Measurements from ENCODE around the gene DIDO1. TPM values are rescaled to one million over a fixed set of nuclear protein-coding genes. Genes with fewer than 3 reads are reported as not detected.

Gene DIDO1
- total and polyA plus RNA-seq, 4 experiments from 2014 or later, result 24.7 to 129 (median 83.5) TPM

GRCh38 chr20:62885046-62885895 is 41.0 kb downstream of the DIDO1 start:
- Histone ChIP-seq H3K36me3 (ENCODE audit: insufficient read depth, low read length) (peaks cover 37% of the 10 kb centered on the region), H3K4me1 (ENCODE audit: insufficient read depth, low read length) (peaks cover 3% of the 10 kb centered on the region), H3K4me3 (ENCODE audit: low read length in 2 of 2) (no peak overlapping the region), H3K9me3 (ENCODE audit: control insufficient read depth in 1 of 2, low read length in 2 of 2) (no peaks in the 10 kb centered on the region), H3K27ac (ENCODE audit: low read depth, low read length) (no peak overlapping the region), H3K27me3 (ENCODE audit: insufficient read depth, low read length) (no peaks in the 10 kb centered on the region)
- H3K4me3 Mint-ChIP-seq, result no peak overlapping the region
- H3K4me1 Mint-ChIP-seq, result peaks cover 0 to 10% (median 7%) of the 10 kb centered on the region in 4 donors
- peak overlapping the region in 3 of 7 donors; percentile 13 to 55 (median 22) for H3K27ac Mint-ChIP-seq
- H3K27me3 Mint-ChIP-seq, result no peaks in the 10 kb centered on the region
- no peaks in the 10 kb centered on the region for H3K9me3 Mint-ChIP-seq
- CTCF ChIA-PET (ENCODE audit: partially characterized antibody), result interaction anchor here (1.3 to 1.7 kb wide), 2 partner anchors 14 to 87 kb away, joined by 3 to 4 read pairs; no protein-coding TSS in a partner anchor
- no peak for DNase-seq
- peaks cover 15 to 46% of the 10 kb centered on the region in 2 donors for H3K36me3 Mint-ChIP-seq
- intact Hi-C loops (cut with micrococcal nuclease), result no loop called here
- POLR2A ChIA-PET (ENCODE audit: partially characterized antibody), result interaction anchor here (0.9 kb wide), 1 partner anchor 50 kb away, joined by 3 read pairs; no protein-coding TSS in a partner anchor

GRCh38 chr20:62884556-62884955 is 41.7 kb downstream of the DIDO1 start:
- H3K27me3 ChIP-seq (ENCODE audit: insufficient read depth, low read length), result no peaks in the 10 kb centered on the region
- peak overlapping the region in 1 of 7 donors; percentile 13 for H3K27ac Mint-ChIP-seq
- H3K27ac ChIP-seq (ENCODE audit: low read depth, low read length), result no peak overlapping the region
- no peak overlapping the region for H3K4me3 ChIP-seq (ENCODE audit: low read length in 2 of 2)
- H3K4me3 Mint-ChIP-seq, result no peak overlapping the region
- intact Hi-C loops (cut with micrococcal nuclease), result no loop called here
- H3K36me3 Mint-ChIP-seq, result peaks cover 12 to 38% of the 10 kb centered on the region in 2 donors
- H3K27me3 Mint-ChIP-seq, result no peaks in the 10 kb centered on the region
- H3K9me3 ChIP-seq (ENCODE audit: control insufficient read depth in 1 of 2, low read length in 2 of 2), result no peaks in the 10 kb centered on the region
- peaks cover 3% of the 10 kb centered on the region for H3K4me1 ChIP-seq (ENCODE audit: insufficient read depth, low read length)
- peaks cover 29% of the 10 kb centered on the region for H3K36me3 ChIP-seq (ENCODE audit: insufficient read depth, low read length)
- no peak for DNase-seq
- no peaks in the 10 kb centered on the region for H3K9me3 Mint-ChIP-seq
- H3K4me1 Mint-ChIP-seq, result peaks cover 0 to 9% (median 5%) of the 10 kb centered on the region in 4 donors
- POLR2A ChIA-PET (ENCODE audit: partially characterized antibody), result interaction anchor here (0.9 kb wide), 1 partner anchor 51 kb away, joined by 3 read pairs; no protein-coding TSS in a partner anchor
- CTCF ChIA-PET (ENCODE audit: partially characterized antibody), result interaction anchor here (0.9 to 1.3 kb wide), 2 partner anchors 70 to 88 kb away, joined by 3 read pairs; no protein-coding TSS in a partner anchor

- no peak overlapping the region for H3K27ac ChIP-seq (ENCODE audit: low read depth, low read length)
- ChIA-PET POLR2A (ENCODE audit: partially characterized antibody) (interaction anchor here (1.0 kb wide), 1 partner anchor 45 kb away, joined by 3 read pairs; no protein-coding TSS in a partner anchor), CTCF (ENCODE audit: partially characterized antibody) (no interaction called here)
- Mint-ChIP-seq H3K4me3 (no peak overlapping the region), H3K27me3 (no peaks in the 10 kb centered on the region), H3K36me3 (peaks cover 12 to 22% of the 10 kb centered on the region in 2 donors), H3K9me3 (no peaks in the 10 kb centered on the region), H3K27ac (no peak overlapping the region), H3K4me1 (peaks cover 0 to 6% (median 5%) of the 10 kb centered on the region in 4 donors)
- H3K27me3 ChIP-seq (ENCODE audit: insufficient read depth, low read length), result no peaks in the 10 kb centered on the region
- no peaks in the 10 kb centered on the region for H3K9me3 ChIP-seq (ENCODE audit: control insufficient read depth in 1 of 2, low read length in 2 of 2)
- H3K4me1 ChIP-seq (ENCODE audit: insufficient read depth, low read length), result peaks cover 3% of the 10 kb centered on the region
- peaks cover 8% of the 10 kb centered on the region for H3K36me3 ChIP-seq (ENCODE audit: insufficient read depth, low read length)
- intact Hi-C loops (cut with micrococcal nuclease), result no loop called here
- H3K4me3 ChIP-seq (ENCODE audit: low read length in 2 of 2), result no peak overlapping the region
- no peak for DNase-seq
These were observed 43.9 kb downstream of the DIDO1 start for GRCh38 chr20:62882426-62882825.

GRCh38 chr20:62881662-62882395 is 44.5 kb downstream of the DIDO1 start:
- H3K27me3 ChIP-seq (ENCODE audit: insufficient read depth, low read length), result no peaks in the 10 kb centered on the region
- ChIA-PET CTCF (ENCODE audit: partially characterized antibody) (no interaction called here), POLR2A (ENCODE audit: partially characterized antibody) (interaction anchor here (1.0 kb wide), 1 partner anchor 46 kb away, joined by 3 read pairs; no protein-coding TSS in a partner anchor)
- Mint-ChIP-seq H3K27me3 (no peaks in the 10 kb centered on the region), H3K27ac (peak overlapping the region in 1 of 7 donors; percentile 36), H3K4me3 (no peak overlapping the region), H3K4me1 (peaks cover 0 to 6% (median 4%) of the 10 kb centered on the region in 4 donors), H3K9me3 (no peaks in the 10 kb centered on the region), H3K36me3 (peaks cover 8 to 16% of the 10 kb centered on the region in 2 donors)
- intact Hi-C loops (cut with micrococcal nuclease), result no loop called here
- H3K4me1 ChIP-seq (ENCODE audit: insufficient read depth, low read length), result peaks cover 3% of the 10 kb centered on the region
- H3K27ac ChIP-seq (ENCODE audit: low read depth, low read length), result no peak overlapping the region
- H3K36me3 ChIP-seq (ENCODE audit: insufficient read depth, low read length), result peaks cover 2% of the 10 kb centered on the region
- no peaks in the 10 kb centered on the region for H3K9me3 ChIP-seq (ENCODE audit: control insufficient read depth in 1 of 2, low read length in 2 of 2)
- DNase-seq, result no peak
- no peak overlapping the region for H3K4me3 ChIP-seq (ENCODE audit: low read length in 2 of 2)

GRCh38 chr20:62880935-62881661 is 45.2 kb downstream of the DIDO1 start:
- intact Hi-C loops (cut with micrococcal nuclease), result no loop called here
- Mint-ChIP-seq H3K4me3 (no peak overlapping the region), H3K36me3 (peaks cover 5 to 11% of the 10 kb centered on the region in 2 donors), H3K9me3 (no peaks in the 10 kb centered on the region), H3K27ac (peak overlapping the region in 2 of 7 donors; percentile 36 to 52), H3K4me1 (peaks cover 0 to 6% (median under 1%) of the 10 kb centered on the region in 4 donors), H3K27me3 (no peaks in the 10 kb centered on the region)
- peaks cover under 1% of the 10 kb centered on the region for H3K4me1 ChIP-seq (ENCODE audit: insufficient read depth, low read length)
- H3K9me3 ChIP-seq (ENCODE audit: control insufficient read depth in 1 of 2, low read length in 2 of 2), result no peaks in the 10 kb centered on the region
- ChIA-PET CTCF (ENCODE audit: partially characterized antibody) (no interaction called here), POLR2A (ENCODE audit: partially characterized antibody) (no interaction called here)
- no peaks in the 10 kb centered on the region for H3K27me3 ChIP-seq (ENCODE audit: insufficient read depth, low read length)
- DNase-seq, result no peak
- no peak overlapping the region for H3K4me3 ChIP-seq (ENCODE audit: low read length in 2 of 2)
- no peaks in the 10 kb centered on the region for H3K36me3 ChIP-seq (ENCODE audit: insufficient read depth, low read length)
- H3K27ac ChIP-seq (ENCODE audit: low read depth, low read length), result no peak overlapping the region

- Histone ChIP-seq H3K4me1 (ENCODE audit: insufficient read depth, low read length) (no peaks in the 10 kb centered on the region), H3K9me3 (ENCODE audit: control insufficient read depth in 1 of 2, low read length in 2 of 2) (no peaks in the 10 kb centered on the region), H3K36me3 (ENCODE audit: insufficient read depth, low read length) (no peaks in the 10 kb centered on the region), H3K27me3 (ENCODE audit: insufficient read depth, low read length) (no peaks in the 10 kb centered on the region), H3K4me3 (ENCODE audit: low read length in 2 of 2) (no peak overlapping the region), H3K27ac (ENCODE audit: low read depth, low read length) (no peak overlapping the region)
- no peaks in the 10 kb centered on the region for H3K9me3 Mint-ChIP-seq
- no peaks in the 10 kb centered on the region for H3K27me3 Mint-ChIP-seq
- no peak for DNase-seq
- no peak overlapping the region for H3K4me3 Mint-ChIP-seq
- H3K36me3 Mint-ChIP-seq, result peaks cover 5 to 10% of the 10 kb centered on the region in 2 donors
- intact Hi-C loops (cut with micrococcal nuclease), result no loop called here
- peaks cover 0 to 14% (median 1%) of the 10 kb centered on the region in 4 donors for H3K4me1 Mint-ChIP-seq
- no peak overlapping the region for H3K27ac Mint-ChIP-seq
- CTCF ChIA-PET (ENCODE audit: partially characterized antibody), result no interaction called here
- POLR2A ChIA-PET (ENCODE audit: partially characterized antibody), result no interaction called here
These were observed 46.0 kb downstream of the DIDO1 start for GRCh38 chr20:62880147-62880934.
